Spinal cord (tissue), 10 donors: ENCODE results near the gene MYO15A. TPM values are rescaled to one million over a fixed set of nuclear protein-coding genes. Genes with fewer than 3 reads are reported as not detected.

Experiments
- DNase-seq, 6 donors: peaks; one replicate each; pipeline versions ENCODE4 v3.0.0 to v3.0.0-alpha.2; 2013 to 2015; ENCODE audit warnings: low spot score in 6 of 6, low read depth in 4 of 6
- H3K27ac ChIP-seq: one replicate; pipeline ENCODE4 v1.5.1; 2013; ENCODE audit warnings: low read depth, low read length, control low read depth
- H3K27me3 ChIP-seq: one replicate; pipeline ENCODE4 v1.6.1; 2013; ENCODE audit warnings: low read length; ENCODE audit not compliant: control insufficient read depth, insufficient read depth
- H3K36me3 ChIP-seq: one replicate; pipeline ENCODE4 v1.6.1; 2013; ENCODE audit warnings: low read length; ENCODE audit not compliant: control insufficient read depth, insufficient read depth
- H3K4me1 ChIP-seq: one replicate; pipeline ENCODE4 v1.6.1; 2013; ENCODE audit warnings: low read length; ENCODE audit not compliant: control insufficient read depth, insufficient read depth
- H3K4me3 ChIP-seq: one replicate; pipeline ENCODE4 v1.5.1; 2013; ENCODE audit warnings: low read depth, low read length, control low read depth
- H3K9me3 ChIP-seq: one replicate; pipeline ENCODE4 v1.6.1; 2013; ENCODE audit warnings: low read length; ENCODE audit not compliant: control insufficient read depth, insufficient read depth
- WGBS: methylation state at CpG from one replicate; pipeline ENCODE4 v1.1.5; 2013; ENCODE audit warnings: missing lambda C conversion rate; ENCODE audit not compliant: insufficient coverage; 5-methylcytosine and 5-hydroxymethylcytosine counted together
- polyA plus RNA-seq, 2 donors: library from polyadenylated mRNA; unstranded; fragments of 120-200 nt; gene quantifications; one replicate each; pipeline ENCODE4 v1.2.1, GENCODE V29; 2013; ENCODE audit not compliant: insufficient read length in 2 of 2
- total RNA-seq, 2 donors: library from RNA; depleted of rRNA in 1 of 2; stranded (reverse); fragments of 120-200 nt in 1 of 2; fragments of >200 nt in 1 of 2; gene quantifications; one replicate each; pipeline versions ENCODE4 v1.2.3 to v1.2.4, GENCODE V29; 2013 to 2014
- donor health status: healthy.

Gene MYO15A
- total and polyA plus RNA-seq, 4 donors: 1.3 to 6.8 (median 3.6) TPM

- no peak overlapping the region for H3K27ac ChIP-seq
- H3K9me3 ChIP-seq: no peaks in the 10 kb centered on the region
- WGBS: 97% methylated on average over 9 of the region's 9 CpGs
- H3K36me3 ChIP-seq: peaks cover 95% of the 10 kb centered on the region
- no peak for DNase-seq
- no peak overlapping the region for H3K4me3 ChIP-seq
- no peaks in the 10 kb centered on the region for H3K27me3 ChIP-seq
- no peaks in the 10 kb centered on the region for H3K4me1 ChIP-seq
Observed at GRCh38 chr17:18101828-18102227, 6.7 kb upstream of the MYO15A start.

GRCh38 chr17:18102640-18103039 is 5.9 kb upstream of the MYO15A start:
- WGBS: 79% methylated on average over 3 of the region's 3 CpGs
- H3K27ac ChIP-seq: no peak overlapping the region
- H3K27me3 ChIP-seq: no peaks in the 10 kb centered on the region
- H3K36me3 ChIP-seq: peaks cover 95% of the 10 kb centered on the region
- H3K4me1 ChIP-seq: no peaks in the 10 kb centered on the region
- DNase-seq: no peak
- no peaks in the 10 kb centered on the region for H3K9me3 ChIP-seq
- H3K4me3 ChIP-seq: no peak overlapping the region

GRCh38 chr17:18105027-18105426 is 3.5 kb upstream of the MYO15A start:
- H3K36me3 ChIP-seq: peaks cover 76% of the 10 kb centered on the region
- 84% methylated on average over 3 of the region's 3 CpGs for WGBS

DNA sequence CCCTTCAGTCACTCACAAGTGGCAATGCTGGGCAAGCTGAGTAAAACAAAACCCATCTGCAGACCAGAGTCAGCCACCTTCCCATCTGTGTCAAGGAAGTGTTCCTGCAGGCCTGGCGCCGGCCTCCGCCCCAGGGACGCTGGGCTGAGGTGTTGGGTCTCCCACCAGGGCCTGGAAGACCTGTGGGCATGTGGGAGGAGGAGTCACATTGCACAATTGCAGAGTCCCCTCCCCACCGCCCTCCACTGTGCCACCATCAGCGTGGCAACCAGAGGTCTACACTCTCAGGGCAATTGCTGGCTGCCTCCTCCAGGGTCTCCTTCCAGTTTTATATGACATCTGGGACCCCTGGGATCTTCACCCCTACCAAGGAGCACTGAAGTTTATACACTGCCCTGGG is 3.0 kb upstream of the MYO15A start:
- WGBS: no CpG with 5 or more reads among the region's 6 CpGs
- Histone ChIP-seq H3K9me3 (no peaks in the 10 kb centered on the region), H3K27ac (no peak overlapping the region), H3K36me3 (peaks cover 71% of the 10 kb centered on the region), H3K27me3 (no peaks in the 10 kb centered on the region), H3K4me1 (peaks cover 13% of the 10 kb centered on the region), H3K4me3 (no peak overlapping the region)
- DNase-seq: no peak

More at GRCh38 chr17:18105027-18105426, 3.5 kb upstream of the MYO15A start:
- H3K9me3 ChIP-seq: no peaks in the 10 kb centered on the region
- no peaks in the 10 kb centered on the region for H3K27me3 ChIP-seq
- peaks cover 13% of the 10 kb centered on the region for H3K4me1 ChIP-seq
- DNase-seq: no peak
- H3K4me3 ChIP-seq: no peak overlapping the region
- H3K27ac ChIP-seq: no peak overlapping the region

DNA sequence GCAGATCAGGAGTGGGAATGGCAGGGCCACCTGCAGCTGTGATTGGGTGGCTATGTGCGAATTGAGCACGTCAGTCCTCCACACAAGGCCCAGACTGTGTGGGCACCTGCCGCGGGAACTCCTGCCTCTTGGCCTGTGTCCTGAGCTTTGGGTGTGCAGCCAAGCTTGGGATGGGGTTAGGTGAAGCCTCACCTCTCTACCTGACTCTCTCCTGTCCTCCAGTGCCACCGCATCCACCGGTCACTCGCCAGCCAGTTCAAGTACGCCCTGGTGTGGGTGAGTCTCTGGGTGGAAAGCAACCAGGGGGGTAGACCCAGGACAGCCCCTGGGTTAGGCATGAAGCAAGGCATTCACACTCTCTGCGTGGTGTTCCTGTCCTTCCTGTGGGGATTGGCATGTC is 2.3 kb upstream of the MYO15A start:
- Histone ChIP-seq H3K27me3 (no peaks in the 10 kb centered on the region), H3K9me3 (no peaks in the 10 kb centered on the region), H3K27ac (no peak overlapping the region), H3K4me3 (no peak overlapping the region), H3K4me1 (peaks cover 13% of the 10 kb centered on the region), H3K36me3 (peaks cover 66% of the 10 kb centered on the region)
- WGBS: 95% methylated on average over 3 of the region's 9 CpGs
- no peak for DNase-seq

DNA sequence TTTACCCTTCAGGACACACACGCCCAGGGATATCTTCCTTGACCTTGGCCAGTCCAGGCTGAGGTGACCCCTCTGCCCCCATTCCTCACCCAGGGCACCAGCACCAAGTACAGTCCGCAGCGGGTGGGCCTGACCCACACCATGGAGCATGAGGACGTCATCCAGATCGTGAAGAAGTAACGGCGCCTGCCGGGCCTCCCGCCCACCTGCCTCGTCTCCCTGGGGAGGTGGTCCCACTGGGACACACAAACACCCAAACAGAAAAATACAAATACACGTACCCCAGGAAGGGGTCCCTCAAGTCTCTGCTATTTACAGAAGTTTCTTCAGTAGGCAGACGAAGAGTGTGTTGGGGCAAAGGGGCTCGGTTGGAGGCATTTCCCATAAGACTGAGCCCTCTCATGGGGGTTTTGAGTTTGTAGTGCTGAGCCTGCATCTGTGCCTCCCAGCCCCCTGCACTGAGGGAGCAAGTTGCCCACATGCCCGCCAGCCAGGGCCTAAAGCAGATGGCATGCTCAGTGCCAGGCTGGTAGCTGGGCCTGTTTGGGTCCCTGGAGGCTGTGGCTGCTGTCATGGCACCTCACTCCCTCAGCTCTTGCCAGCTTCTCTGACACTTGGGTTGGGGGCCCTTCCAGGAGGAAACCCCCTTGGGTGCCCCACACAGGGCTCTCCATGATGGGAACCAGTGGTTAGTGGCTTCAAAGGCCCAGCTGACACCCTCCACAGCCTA is 1.3 kb upstream of the MYO15A start:
- WGBS: 83% methylated on average over 8 of the region's 14 CpGs
- H3K36me3 ChIP-seq: peaks cover 56% of the 10 kb centered on the region
- H3K9me3 ChIP-seq: no peaks in the 10 kb centered on the region
- no peaks in the 10 kb centered on the region for H3K27me3 ChIP-seq
- peak in 2 of 6 donors; percentile 15 to 46 for DNase-seq
- peaks cover 13% of the 10 kb centered on the region for H3K4me1 ChIP-seq
- no peak overlapping the region for H3K27ac ChIP-seq
- H3K4me3 ChIP-seq: no peak overlapping the region

DNA sequence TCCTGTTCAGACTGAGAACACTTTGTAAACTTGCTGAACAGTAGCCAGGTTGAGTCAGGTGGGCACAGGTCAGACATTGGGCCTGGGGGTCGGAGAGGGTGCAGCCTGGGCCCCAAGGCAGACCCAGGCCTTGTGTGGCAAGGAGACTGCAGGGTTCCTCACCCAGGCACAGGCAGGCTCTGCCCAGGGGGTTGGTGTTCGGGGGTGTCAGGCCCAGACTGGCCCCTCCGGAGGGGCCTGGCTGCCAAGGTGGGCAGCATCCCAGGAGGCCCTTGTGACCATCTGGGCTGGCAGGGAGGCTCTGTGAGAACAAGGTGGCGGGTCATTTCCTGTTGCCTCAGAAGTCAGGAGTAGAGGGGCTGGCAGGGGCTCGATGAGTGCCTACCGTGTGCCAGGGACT is 585 bp upstream of the MYO15A start:
- no peak overlapping the region for H3K27ac ChIP-seq
- H3K27me3 ChIP-seq: no peaks in the 10 kb centered on the region
- H3K4me3 ChIP-seq: no peak overlapping the region
- 68% methylated on average over 6 of the region's 6 CpGs for WGBS
- H3K9me3 ChIP-seq: no peaks in the 10 kb centered on the region
- H3K36me3 ChIP-seq: peaks cover 52% of the 10 kb centered on the region
- DNase-seq: no peak
- peaks cover 13% of the 10 kb centered on the region for H3K4me1 ChIP-seq

- no peak for DNase-seq
- no peak overlapping the region for H3K4me3 ChIP-seq
- 76% methylated on average over 8 of the region's 10 CpGs for WGBS
- no peaks in the 10 kb centered on the region for H3K9me3 ChIP-seq
- peaks cover 31% of the 10 kb centered on the region for H3K36me3 ChIP-seq
- H3K4me1 ChIP-seq: peaks cover 13% of the 10 kb centered on the region
- no peak overlapping the region for H3K27ac ChIP-seq
- no peaks in the 10 kb centered on the region for H3K27me3 ChIP-seq
Observed at GRCh38 chr17:18109935-18110485, 1.5 kb downstream of the MYO15A start.

DNA sequence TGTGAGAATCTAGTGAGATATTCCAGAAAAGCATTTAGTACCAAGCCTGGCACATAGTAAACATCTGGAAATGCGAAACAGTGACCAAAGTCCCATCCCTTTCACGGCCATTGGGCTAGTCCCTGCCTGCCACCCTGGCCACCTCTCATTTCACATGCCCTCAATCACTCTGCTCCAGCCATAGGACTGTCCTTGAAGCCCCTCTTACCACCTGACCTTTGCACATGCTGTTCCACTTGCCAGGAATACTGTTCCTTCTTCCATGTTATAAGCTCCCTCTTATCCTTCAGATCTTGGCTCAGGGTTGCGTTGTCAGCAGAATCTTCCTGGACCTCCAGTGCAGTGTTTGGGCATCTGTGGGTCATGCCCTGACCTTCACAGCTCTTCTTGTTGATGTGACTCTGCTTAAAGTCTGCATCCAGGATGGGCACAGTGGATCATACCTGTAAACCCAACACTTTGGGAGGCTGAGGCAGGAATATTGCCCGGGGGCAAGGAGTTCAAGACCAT is 2.1 kb downstream of the MYO15A start:
- WGBS: 85% methylated on average over 4 of the region's 4 CpGs
- Histone ChIP-seq H3K9me3 (no peaks in the 10 kb centered on the region), H3K4me3 (no peak overlapping the region), H3K27me3 (no peaks in the 10 kb centered on the region), H3K4me1 (peaks cover 13% of the 10 kb centered on the region), H3K27ac (no peak overlapping the region), H3K36me3 (peaks cover 24% of the 10 kb centered on the region)
- DNase-seq: no peak
